Neural progenitor cell (in vitro differentiated cells): ENCODE data around the gene DLG2.

ENCODE experiments used
- EZH2phosphoT487 ChIP-seq: fragments of 200-600 bp; sonication (generic); IDR thresholded peaks from 2 replicates; pipeline ENCODE4 v1.6.1; 2017; ENCODE audit warnings: antibody characterized with exemption
- TF ChIP-seq, protein P1 (sequence below): fragments of 200-600 bp; sonication (generic); IDR thresholded peaks from 2 replicates; pipeline ENCODE4 v1.5.1; 2017; ENCODE audit warnings: antibody characterized with exemption, mild to moderate bottlenecking

DNA sequence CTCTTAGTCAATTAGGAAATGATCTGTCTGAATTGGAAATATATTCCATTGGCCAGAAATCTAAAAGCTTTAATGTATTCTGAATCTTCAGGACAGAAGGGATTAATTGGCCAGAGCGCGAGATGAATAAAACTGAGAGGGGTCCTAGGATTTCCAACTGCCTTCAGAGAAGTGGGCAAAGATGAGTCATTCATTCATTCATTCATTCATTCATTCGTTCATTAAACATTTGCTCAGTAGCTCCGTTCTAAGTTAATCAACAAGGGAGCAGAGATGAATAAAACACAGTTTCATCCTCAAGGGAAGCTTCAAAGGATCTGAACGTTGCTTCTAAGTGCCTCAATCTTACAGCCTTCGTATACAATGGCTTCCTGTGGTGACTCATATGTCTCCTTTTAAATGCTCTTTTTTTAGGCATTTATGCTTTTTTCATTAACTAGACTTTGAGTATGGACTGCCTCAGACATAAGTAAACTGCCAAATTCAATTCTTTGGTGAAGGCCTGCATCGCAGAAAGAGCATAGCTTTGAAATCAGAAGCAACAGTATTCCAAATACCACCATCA, 1803.6 kb downstream of the DLG2 start:
- TF ChIP-seq, protein P1, sequence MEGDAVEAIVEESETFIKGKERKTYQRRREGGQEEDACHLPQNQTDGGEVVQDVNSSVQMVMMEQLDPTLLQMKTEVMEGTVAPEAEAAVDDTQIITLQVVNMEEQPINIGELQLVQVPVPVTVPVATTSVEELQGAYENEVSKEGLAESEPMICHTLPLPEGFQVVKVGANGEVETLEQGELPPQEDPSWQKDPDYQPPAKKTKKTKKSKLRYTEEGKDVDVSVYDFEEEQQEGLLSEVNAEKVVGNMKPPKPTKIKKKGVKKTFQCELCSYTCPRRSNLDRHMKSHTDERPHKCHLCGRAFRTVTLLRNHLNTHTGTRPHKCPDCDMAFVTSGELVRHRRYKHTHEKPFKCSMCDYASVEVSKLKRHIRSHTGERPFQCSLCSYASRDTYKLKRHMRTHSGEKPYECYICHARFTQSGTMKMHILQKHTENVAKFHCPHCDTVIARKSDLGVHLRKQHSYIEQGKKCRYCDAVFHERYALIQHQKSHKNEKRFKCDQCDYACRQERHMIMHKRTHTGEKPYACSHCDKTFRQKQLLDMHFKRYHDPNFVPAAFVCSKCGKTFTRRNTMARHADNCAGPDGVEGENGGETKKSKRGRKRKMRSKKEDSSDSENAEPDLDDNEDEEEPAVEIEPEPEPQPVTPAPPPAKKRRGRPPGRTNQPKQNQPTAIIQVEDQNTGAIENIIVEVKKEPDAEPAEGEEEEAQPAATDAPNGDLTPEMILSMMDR: no peak
- no peak for TF ChIP-seq EZH2phosphoT487
